Keratinocyte (primary cell): Measurements from ENCODE around the gene CELA1. TPM values are rescaled to one million over a fixed set of nuclear protein-coding genes. Genes with fewer than 3 reads are reported as not detected.

Experiments
- DNase-seq: peaks from one replicate; pipeline ENCODE4 v3.0.0-alpha.2; 2011; ENCODE audit warnings: low read depth, missing footprints, low spot score
- FAIRE-seq: peaks from 2 replicates; lab custom pipeline; 2011; peaks lifted over from hg19 to GRCh38; lab: Jason Lieb, UNC
- H2AFZ ChIP-seq: 2 replicates; pipeline ENCODE4 v1.6.0; 2012; ENCODE audit warnings: low read length, control low read depth, inconsistent platforms; ENCODE audit not compliant: control insufficient read depth
- H3K27ac ChIP-seq: 2 replicates; pipeline ENCODE4 v1.5.1; 2011; ENCODE audit warnings: low read length; ENCODE audit not compliant: control insufficient read depth, insufficient read depth
- H3K27me3 ChIP-seq: 3 replicates; pipeline ENCODE4 v1.6.0; 2011; ENCODE audit warnings: low read length; ENCODE audit not compliant: control insufficient read depth, insufficient read depth; ENCODE audit errors: extremely low read depth
- H3K36me3 ChIP-seq, 2 experiments: 2 replicates in 1 of 2; 3 replicates in 1 of 2; pipeline ENCODE4 v1.5.1; 2011; ENCODE audit warnings: low read length in 2 of 2, mild to moderate bottlenecking in 1 of 2; ENCODE audit not compliant: control insufficient read depth in 2 of 2, insufficient read depth in 2 of 2; ENCODE audit errors: extremely low read depth in 1 of 2
- H3K4me1 ChIP-seq: 3 replicates; pipeline ENCODE4 v1.5.1; 2011; ENCODE audit warnings: low read length; ENCODE audit not compliant: control insufficient read depth, insufficient read depth; ENCODE audit errors: extremely low read depth
- H3K4me2 ChIP-seq: 3 replicates; pipeline ENCODE4 v1.6.0; 2011; ENCODE audit warnings: low read depth, low read length; ENCODE audit not compliant: control insufficient read depth, insufficient read depth; ENCODE audit errors: extremely low read depth
- H3K4me3 ChIP-seq, 3 experiments: fragments of 200-600 bp in 1 of 3; sonication (generic) in 1 of 3; 2 replicates in 2 of 3; 3 replicates in 1 of 3; pipeline ENCODE4 v1.5.1; 2011 to 2016; ENCODE audit warnings: low read length in 3 of 3, mild to moderate bottlenecking in 3 of 3, control low read depth in 2 of 3, inconsistent platforms in 1 of 3, low read depth in 1 of 3, mixed read lengths in 1 of 3, mixed run types in 1 of 3, moderate library complexity in 1 of 3; ENCODE audit not compliant: control insufficient read depth in 2 of 3, insufficient read depth in 2 of 3; ENCODE audit errors: extremely low read depth in 1 of 3
- H3K79me2 ChIP-seq: 2 replicates; pipeline ENCODE4 v1.6.0; 2012; ENCODE audit warnings: low read length; ENCODE audit not compliant: control insufficient read depth, insufficient read depth
- H3K9ac ChIP-seq: 3 replicates; pipeline ENCODE4 v1.6.0; 2011; ENCODE audit warnings: low read length; ENCODE audit not compliant: control insufficient read depth, insufficient read depth; ENCODE audit errors: extremely low read depth
- H3K9me1 ChIP-seq: 3 replicates; pipeline ENCODE4 v1.6.0; 2011; ENCODE audit warnings: low read length; ENCODE audit not compliant: control insufficient read depth, insufficient read depth; ENCODE audit errors: extremely low read depth
- H3K9me3 ChIP-seq: 2 replicates; pipeline ENCODE4 v1.5.1; 2012; ENCODE audit warnings: low read depth, low read length; ENCODE audit not compliant: control insufficient read depth
- H4K20me1 ChIP-seq: 3 replicates; pipeline ENCODE4 v1.6.0; 2011; ENCODE audit warnings: low read length; ENCODE audit not compliant: control insufficient read depth, insufficient read depth; ENCODE audit errors: extremely low read depth
- CTCF ChIP-seq, 3 experiments: IDR thresholded peaks in 1 of 3; conservative IDR thresholded peaks in 1 of 3; optimal IDR thresholded peaks in 1 of 3; 2 replicates in 2 of 3; 3 replicates in 1 of 3; pipeline versions ENCODE3 to v1.5.1; 2011; ENCODE audit warnings: low read length in 3 of 3, mild to moderate bottlenecking in 3 of 3, moderate library complexity in 2 of 3, control low read depth in 1 of 3, inconsistent platforms in 1 of 3; ENCODE audit not compliant: insufficient read depth in 2 of 3; ENCODE audit errors: extremely low read depth in 1 of 3
- EZH2 ChIP-seq: IDR thresholded peaks from one replicate; pipeline ENCODE4 v1.6.1; 2012; ENCODE audit warnings: inconsistent platforms, mild to moderate bottlenecking, low read length, moderate library complexity
- dilution Hi-C: fragments of 300-500 bp; cut with MboI; formaldehyde crosslinking; loops from one replicate; pipeline ENCODE4 v1.7.0; 2020; ENCODE audit warnings: low sequenced_read_pairs; ENCODE audit not compliant: extremely low pct_ligation_motif_present
- polyA plus RNA-seq, 5 experiments: library from polyadenylated mRNA; depleted of rRNA in 3 of 5; stranded (reverse) in 3 of 5; stranded (forward) in 1 of 5; unstranded in 1 of 5; fragments of >200 nt; gene quantifications; 1 replicate in 1 of 5; 2 replicates in 3 of 5; 3 replicates in 1 of 5; pipeline versions ENCODE4 v1.2.1 to v1.2.3, GENCODE V29; 2011 to 2012; ENCODE audit warnings: missing spikeins in 2 of 5, low read depth in 1 of 5, low replicate concordance in 1 of 5

The CELA1 gene
- polyA plus RNA-seq, 1 donor (not counting 4 experiments of a cell fraction or from before 2014, with no cell fraction given), result not detected

- Histone ChIP-seq H3K4me3 (no peak overlapping the region), H3K27ac (peak overlapping the region; percentile 89), H3K9me1 (no peaks in the 10 kb centered on the region), H4K20me1 (peaks cover 3% of the 10 kb centered on the region), H3K36me3 (peaks cover 15 to 37% of the 10 kb centered on the region in 2 experiments), H3K9ac (peak overlapping the region; percentile 67), H3K9me3 (no peaks in the 10 kb centered on the region), H2AFZ (no peak overlapping the region), H3K27me3 (no peaks in the 10 kb centered on the region), H3K4me1 (peaks cover 31% of the 10 kb centered on the region), H3K4me2 (peak overlapping the region; percentile 67), H3K79me2 (peaks cover 5% of the 10 kb centered on the region)
- dilution Hi-C loops, result no loop called here
- TF ChIP-seq CTCF (optimal IDR thresholded peaks at IDR 0.05 in 1 of 3, IDR thresholded peaks at IDR 0.05 in 1 of 3, conservative IDR thresholded peaks at IDR 0.05 in 1 of 3; ENCODE audit: extremely low read depth in 1 of 3, insufficient read depth in 2 of 3, low read length in 3 of 3) (peak in 1 of 3 experiments; percentile 12), EZH2 (no peak)
- DNase-seq (no peak), FAIRE-seq (no peak)
Observed at GRCh38 chr12:51372021-51372420, 25.5 kb upstream of the CELA1 start.

- Histone ChIP-seq H3K79me2 (peaks cover 5% of the 10 kb centered on the region), H3K4me3 (peak overlapping the region in 1 of 3 experiments; percentile 7), H3K9ac (peak overlapping the region; percentile 67), H3K4me2 (peak overlapping the region; percentile 67), H3K27me3 (no peaks in the 10 kb centered on the region), H2AFZ (peak overlapping the region; percentile 55), H4K20me1 (peaks cover 3% of the 10 kb centered on the region), H3K4me1 (peaks cover 31% of the 10 kb centered on the region), H3K36me3 (peaks cover 13 to 32% of the 10 kb centered on the region in 2 experiments), H3K9me3 (no peaks in the 10 kb centered on the region), H3K9me1 (no peaks in the 10 kb centered on the region), H3K27ac (peak overlapping the region; percentile 89)
- dilution Hi-C loops, result no loop called here
- DNase-seq, result peak; percentile 77
- TF ChIP-seq CTCF (optimal IDR thresholded peaks at IDR 0.05 in 1 of 3, IDR thresholded peaks at IDR 0.05 in 1 of 3, conservative IDR thresholded peaks at IDR 0.05 in 1 of 3; ENCODE audit: extremely low read depth in 1 of 3, insufficient read depth in 2 of 3, low read length in 3 of 3) (no peak), EZH2 (no peak)
- FAIRE-seq, result peak; percentile 85
Observed at GRCh38 chr12:51371295-51371953, 24.9 kb upstream of the CELA1 start.
